Subcutaneous abdominal adipose tissue (tissue), 5 donors: Measurements from ENCODE around the gene ANKRD65.
A peak's percentile ranks its signal among the peaks of the same experiment; 100 is the strongest.

Experiments used
- H3K27ac ChIP-seq: one replicate; pipeline ENCODE4 v1.7.0; 2013; ENCODE audit warnings: low read depth, mild to moderate bottlenecking, inconsistent platforms, low read length, moderate library complexity
- H3K27me3 ChIP-seq, 5 donors: one replicate each; pipeline ENCODE4 v1.7.0; 2013; ENCODE audit warnings: low read length in 5 of 5, inconsistent platforms in 1 of 5; ENCODE audit not compliant: control insufficient read depth in 5 of 5, insufficient read depth in 4 of 5
- H3K36me3 ChIP-seq, 5 donors: one replicate each; pipeline ENCODE4 v1.7.0; 2013; ENCODE audit warnings: low read length in 5 of 5; ENCODE audit not compliant: control insufficient read depth in 5 of 5, insufficient read depth in 5 of 5
- H3K4me1 ChIP-seq, 5 donors: one replicate each; pipeline ENCODE4 v1.7.0; 2013; ENCODE audit warnings: low read length in 5 of 5, mild to moderate bottlenecking in 3 of 5, moderate library complexity in 1 of 5; ENCODE audit not compliant: control insufficient read depth in 5 of 5, insufficient read depth in 5 of 5
- H3K4me3 ChIP-seq, 5 donors: one replicate each; pipeline ENCODE4 v1.7.0; 2013; ENCODE audit warnings: low read length in 5 of 5, low read depth in 1 of 5
- H3K9ac ChIP-seq, 5 donors: one replicate each; pipeline ENCODE4 v1.7.0; 2013; ENCODE audit warnings: low read length in 5 of 5, mild to moderate bottlenecking in 4 of 5, moderate library complexity in 3 of 5
- H3K9me3 ChIP-seq, 5 donors: one replicate each; pipeline ENCODE4 v1.7.0; 2013; ENCODE audit warnings: low read length in 5 of 5; ENCODE audit not compliant: control insufficient read depth in 5 of 5
- donor health status: healthy.
- donor health status: healthy.
- donor health status: healthy.
- donor health status: healthy.
- donor health status: healthy.

Gene ANKRD65

GRCh38 chr1:1425426-1425752 is 4.3 kb upstream of the ANKRD65 start:
- Histone ChIP-seq H3K36me3 (no peaks in the 10 kb centered on the region), H3K4me1 (peaks cover 4 to 24% (median 20%) of the 10 kb centered on the region in 5 donors), H3K4me3 (no peak overlapping the region), H3K27me3 (peaks cover 0 to 12% (median 4%) of the 10 kb centered on the region in 5 donors), H3K9ac (no peak overlapping the region), H3K9me3 (no peaks in the 10 kb centered on the region), H3K27ac (no peak overlapping the region)

- H3K27me3 ChIP-seq: peaks cover 0 to 12% (median 4%) of the 10 kb centered on the region in 5 donors
Measured at GRCh38 chr1:1424707-1425106, 3.6 kb upstream of the ANKRD65 start.

GRCh38 chr1:1423245-1423597 is 2.1 kb upstream of the ANKRD65 start:
- H3K36me3 ChIP-seq: no peaks in the 10 kb centered on the region
- peaks cover 0 to 12% (median 4%) of the 10 kb centered on the region in 5 donors for H3K27me3 ChIP-seq
- H3K9me3 ChIP-seq: no peaks in the 10 kb centered on the region
- H3K4me1 ChIP-seq: peaks cover 0 to 22% (median 18%) of the 10 kb centered on the region in 5 donors
- no peak overlapping the region for H3K27ac ChIP-seq
- H3K9ac ChIP-seq: no peak overlapping the region
- H3K4me3 ChIP-seq: no peak overlapping the region

More at GRCh38 chr1:1424707-1425106, 3.6 kb upstream of the ANKRD65 start:
- Histone ChIP-seq H3K36me3 (no peaks in the 10 kb centered on the region), H3K9me3 (no peaks in the 10 kb centered on the region), H3K9ac (no peak overlapping the region), H3K4me3 (no peak overlapping the region), H3K27ac (no peak overlapping the region), H3K4me1 (peaks cover 2 to 19% (median 16%) of the 10 kb centered on the region in 5 donors)

GRCh38 chr1:1422465-1423244 is 1.6 kb upstream of the ANKRD65 start:
- H3K27me3 ChIP-seq: peaks cover 0 to 12% (median 4%) of the 10 kb centered on the region in 5 donors
- H3K9ac ChIP-seq: no peak overlapping the region
- H3K36me3 ChIP-seq: no peaks in the 10 kb centered on the region
- H3K9me3 ChIP-seq: no peaks in the 10 kb centered on the region
- H3K4me1 ChIP-seq: peaks cover 0 to 22% (median 18%) of the 10 kb centered on the region in 5 donors
- no peak overlapping the region for H3K4me3 ChIP-seq
- no peak overlapping the region for H3K27ac ChIP-seq

GRCh38 chr1:1421907-1422464 is 910 bp upstream of the ANKRD65 start:
- H3K36me3 ChIP-seq: no peaks in the 10 kb centered on the region
- H3K27ac ChIP-seq: no peak overlapping the region
- H3K27me3 ChIP-seq: peaks cover 0 to 12% (median 4%) of the 10 kb centered on the region in 5 donors
- no peak overlapping the region for H3K4me3 ChIP-seq
- H3K9me3 ChIP-seq: no peaks in the 10 kb centered on the region
- H3K4me1 ChIP-seq: peaks cover 0 to 22% (median 18%) of the 10 kb centered on the region in 5 donors
- H3K9ac ChIP-seq: no peak overlapping the region

- Histone ChIP-seq H3K36me3 (no peaks in the 10 kb centered on the region), H3K4me3 (peak overlapping the region in 2 of 5 donors; percentile 18 to 44), H3K4me1 (peaks cover 0 to 22% (median 18%) of the 10 kb centered on the region in 5 donors), H3K9ac (peak overlapping the region in 1 of 5 donors; percentile 41), H3K27me3 (peaks cover 0 to 3% (median under 1%) of the 10 kb centered on the region in 5 donors), H3K27ac (no peak overlapping the region), H3K9me3 (no peaks in the 10 kb centered on the region)
Measured at GRCh38 chr1:1420654-1421141, 378 bp downstream of the ANKRD65 start.

- Histone ChIP-seq H3K36me3 (no peaks in the 10 kb centered on the region), H3K4me1 (peaks cover 0 to 22% (median 18%) of the 10 kb centered on the region in 5 donors), H3K27ac (no peak overlapping the region), H3K9me3 (no peaks in the 10 kb centered on the region), H3K27me3 (peaks cover 0 to 3% (median 0%) of the 10 kb centered on the region in 5 donors), H3K9ac (peak overlapping the region in 3 of 5 donors; percentile 30 to 76 (median 51)), H3K4me3 (peak overlapping the region in 4 of 5 donors; percentile 45 to 70 (median 58))
Measured at GRCh38 chr1:1419813-1420653, 1.0 kb downstream of the ANKRD65 start.

GRCh38 chr1:1419363-1419812 is 1.7 kb downstream of the ANKRD65 start:
- peak overlapping the region in 4 of 5 donors; percentile 45 to 70 (median 58) for H3K4me3 ChIP-seq
- H3K27me3 ChIP-seq: peaks cover 0 to 3% (median 0%) of the 10 kb centered on the region in 5 donors
- H3K4me1 ChIP-seq: peaks cover 0 to 22% (median 18%) of the 10 kb centered on the region in 5 donors
- H3K9me3 ChIP-seq: no peaks in the 10 kb centered on the region
- no peak overlapping the region for H3K27ac ChIP-seq
- no peaks in the 10 kb centered on the region for H3K36me3 ChIP-seq
- H3K9ac ChIP-seq: peak overlapping the region in 3 of 5 donors; percentile 30 to 76 (median 51)

- peaks cover 0 to 22% (median 18%) of the 10 kb centered on the region in 5 donors for H3K4me1 ChIP-seq
- H3K9me3 ChIP-seq: no peaks in the 10 kb centered on the region
- H3K27me3 ChIP-seq: peaks cover 0 to 3% (median 0%) of the 10 kb centered on the region in 5 donors
- H3K27ac ChIP-seq: no peak overlapping the region
- H3K4me3 ChIP-seq: peak overlapping the region in 2 of 5 donors; percentile 59 to 70
- peak overlapping the region in 1 of 5 donors; percentile 76 for H3K9ac ChIP-seq
- H3K36me3 ChIP-seq: no peaks in the 10 kb centered on the region
Measured at GRCh38 chr1:1418464-1419362, 2.4 kb downstream of the ANKRD65 start.
